Kidney (tissue), 14 donors: ENCODE results near the gene RUFY3. TPM values are rescaled to one million over a fixed set of nuclear protein-coding genes. Genes with fewer than 3 reads are reported as not detected.

Source experiments
- DNase-seq, 5 donors: peaks; one replicate each; pipeline ENCODE4 v3.0.0-alpha.2; 2013 to 2020
- FAIRE-seq: peaks from 2 replicates; lab custom pipeline; 2012; peaks lifted over from hg19 to GRCh38; lab: Jason Lieb, UNC
- H3K27ac ChIP-seq, 2 donors: one replicate each; pipeline ENCODE4 v1.7.0; 2013; ENCODE audit warnings: low read depth in 2 of 2, low read length in 2 of 2, inconsistent platforms in 1 of 2
- H3K27me3 ChIP-seq: one replicate; pipeline ENCODE4 v1.7.1; 2013; ENCODE audit warnings: low read length, inconsistent platforms; ENCODE audit not compliant: control insufficient read depth, insufficient read depth
- H3K36me3 ChIP-seq, 3 donors: one replicate each; pipeline versions ENCODE4 v1.7.0 to v1.7.1; 2013; ENCODE audit warnings: low read length in 3 of 3, control low read depth in 1 of 3, inconsistent platforms in 1 of 3; ENCODE audit not compliant: insufficient read depth in 3 of 3, control insufficient read depth in 2 of 3
- H3K4me1 ChIP-seq, 3 donors: one replicate each; pipeline versions ENCODE4 v1.7.0 to v1.7.1; 2013; ENCODE audit warnings: low read length in 3 of 3, inconsistent platforms in 1 of 3, low read depth in 1 of 3; ENCODE audit not compliant: control insufficient read depth in 2 of 3, insufficient read depth in 2 of 3
- H3K4me3 ChIP-seq, 3 donors: one replicate each; pipeline versions ENCODE4 v1.7.0 to v1.8.1; 2013; ENCODE audit warnings: low read length in 3 of 3, control low read depth in 1 of 3, inconsistent platforms in 1 of 3
- H3K9ac ChIP-seq, 3 donors: one replicate each; pipeline versions ENCODE4 v1.7.0 to v1.7.1; 2013; ENCODE audit warnings: low read length in 3 of 3, control low read depth in 1 of 3, inconsistent platforms in 1 of 3
- H3K9me3 ChIP-seq, 3 donors: one replicate each; pipeline versions ENCODE4 v1.7.0 to v1.7.1; 2013; ENCODE audit warnings: low read length in 3 of 3, control low read depth in 1 of 3, inconsistent platforms in 1 of 3; ENCODE audit not compliant: control insufficient read depth in 2 of 3, insufficient read depth in 1 of 3
- CTCF ChIP-seq: IDR thresholded peaks from 3 replicates; pipeline ENCODE4 v1.5.1; 2012; ENCODE audit warnings: mild to moderate bottlenecking, moderate library complexity, borderline replicate concordance; ENCODE audit not compliant: insufficient read depth; ENCODE audit errors: extremely low read depth
- intact Hi-C: fragments of 100-400 bp; cut with DNase I; formaldehyde crosslinking; loops from one replicate; pipeline ENCODE4 v1.11.1; 2022
- polyA plus RNA-seq: library from polyadenylated mRNA; stranded (reverse); fragments of 350-450 nt; fragmentation: Illumina TruSeq; extraction: RNeasy Lipid Tissue Mini Kit (QIAGEN cat#74804); gene quantifications from one replicate; pipeline ENCODE4 v1.2.3, GENCODE V29; 2014; ENCODE audit warnings: low read depth, low replicate concordance; ENCODE audit not compliant: insufficient read depth
- total RNA-seq: library from RNA; stranded (reverse); fragmentation: NEBNext Ultra II Directional; extraction: Animal tissue kit (Norgen Biotek cat#: 25700); gene quantifications from one replicate; pipeline ENCODE4 v1.2.1, GENCODE V29; 2021
- donor health status: control.
- donor health status: control.
- donor health status: control.
- donor health status: control.
- donor health status: control.
- donor health status: DM: yes; HTN: yes; CAD: no.
- donor health status: Normal renal cell carcinoma (clear cell type).

Gene RUFY3
- total and polyA plus RNA-seq, 2 donors from 2014 or later = 40.6 to 72.5 TPM

DNA sequence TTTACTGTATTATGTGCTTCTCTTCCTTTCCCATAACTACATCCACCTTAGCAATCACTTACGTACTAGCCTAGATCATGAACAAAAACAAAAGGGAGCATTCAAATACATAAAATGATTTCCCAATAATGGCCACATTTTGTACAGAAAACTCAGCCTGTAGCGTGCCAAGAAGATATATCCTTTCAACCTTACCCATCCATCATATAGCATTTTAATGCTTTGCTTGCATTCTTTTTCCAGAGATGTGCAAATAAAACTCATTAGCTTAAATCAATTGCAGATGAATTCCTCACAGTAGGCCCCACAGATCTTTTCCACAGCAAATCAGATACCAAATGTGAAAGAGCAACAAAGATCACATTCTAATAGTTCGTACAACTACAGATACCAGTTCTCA lies 97.2 kb downstream of the RUFY3 start:
- DNase-seq = no peak
- FAIRE-seq = no peak
- intact Hi-C loops = no loop called here
- Histone ChIP-seq H3K27me3 (no peaks in the 10 kb centered on the region), H3K4me1 (no peaks in the 10 kb centered on the region), H3K4me3 (no peak overlapping the region), H3K27ac (no peak overlapping the region), H3K36me3 (peaks cover 0 to 40% (median 7%) of the 10 kb centered on the region in 3 donors), H3K9ac (no peak overlapping the region), H3K9me3 (no peaks in the 10 kb centered on the region)
- no peak for TF ChIP-seq CTCF

DNA sequence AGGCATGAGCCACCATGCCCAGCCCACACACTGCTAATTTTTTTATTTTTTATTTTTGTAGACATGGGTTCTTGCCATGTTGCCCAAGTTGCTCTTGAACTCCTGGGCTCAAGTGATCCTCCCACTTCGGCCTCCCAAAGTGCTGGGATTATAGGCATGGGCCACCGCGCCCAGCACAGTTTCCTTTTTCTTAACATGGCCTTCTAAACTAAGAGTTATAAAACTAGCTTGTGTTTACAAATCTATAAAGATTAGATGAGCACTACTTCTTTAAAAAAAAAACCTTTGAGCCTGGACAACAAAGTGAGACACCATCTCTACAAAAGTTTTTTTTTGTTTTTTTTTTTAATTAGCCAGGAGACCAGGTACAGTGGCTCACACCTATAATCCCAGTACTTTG lies 107.3 kb downstream of the RUFY3 start:
- Histone ChIP-seq H3K27me3 (no peaks in the 10 kb centered on the region), H3K9ac (no peak overlapping the region), H3K27ac (no peak overlapping the region), H3K4me1 (no peaks in the 10 kb centered on the region), H3K9me3 (no peaks in the 10 kb centered on the region), H3K4me3 (no peak overlapping the region), H3K36me3 (peaks cover 4 to 51% (median 32%) of the 10 kb centered on the region in 3 donors)
- no peak for TF ChIP-seq CTCF
- DNase-seq (no peak), FAIRE-seq (no peak)
- intact Hi-C loops = no loop called here

GRCh38 chr4:70829492-70829891 lies 107.7 kb downstream of the RUFY3 start:
- H3K4me3 ChIP-seq = no peak overlapping the region
- no peaks in the 10 kb centered on the region for H3K4me1 ChIP-seq
- peaks cover 4 to 48% (median 34%) of the 10 kb centered on the region in 3 donors for H3K36me3 ChIP-seq
- no peaks in the 10 kb centered on the region for H3K9me3 ChIP-seq
- no peak overlapping the region for H3K27ac ChIP-seq
- H3K9ac ChIP-seq = no peak overlapping the region
- intact Hi-C loops = no loop called here
- DNase-seq = no peak
- TF ChIP-seq CTCF = no peak
- no peak for FAIRE-seq
- no peaks in the 10 kb centered on the region for H3K27me3 ChIP-seq

DNA sequence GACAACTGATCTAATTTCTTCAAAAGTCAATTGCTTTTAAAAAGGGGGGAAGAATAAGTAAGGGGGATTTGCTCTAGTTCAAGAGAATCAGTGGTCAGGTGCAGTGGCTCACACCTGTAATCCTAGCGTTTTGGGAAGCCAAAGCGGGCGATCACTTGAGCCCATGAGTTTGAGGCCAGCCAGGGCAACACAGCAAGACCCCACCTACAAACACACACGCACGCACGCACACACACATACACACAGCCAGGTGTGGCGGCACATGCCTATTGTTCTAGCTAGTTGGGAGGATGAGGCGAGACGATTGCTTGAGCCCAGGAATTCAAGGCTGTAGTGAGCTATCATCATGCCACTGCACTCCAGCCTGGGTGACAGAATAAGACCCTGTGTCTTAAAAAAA lies 108.3 kb downstream of the RUFY3 start:
- no peak overlapping the region for H3K9ac ChIP-seq
- intact Hi-C loops = no loop called here
- no peak overlapping the region for H3K4me3 ChIP-seq
- no peak for DNase-seq
- no peak for FAIRE-seq
- H3K27me3 ChIP-seq = no peaks in the 10 kb centered on the region
- no peaks in the 10 kb centered on the region for H3K4me1 ChIP-seq
- no peak for TF ChIP-seq CTCF
- no peak overlapping the region for H3K27ac ChIP-seq
- peaks cover 7 to 46% (median 35%) of the 10 kb centered on the region in 3 donors for H3K36me3 ChIP-seq
- H3K9me3 ChIP-seq = no peaks in the 10 kb centered on the region
